Measurements from ENCODE around the gene ZFX. TPM values are rescaled to one million over a fixed set of nuclear protein-coding genes. Genes with fewer than 3 reads are reported as not detected.

ZFX gene
- total RNA-seq, 6 experiments from 2014 or later = 28.1 to 34.0 (median 32.9) TPM

DNA sequence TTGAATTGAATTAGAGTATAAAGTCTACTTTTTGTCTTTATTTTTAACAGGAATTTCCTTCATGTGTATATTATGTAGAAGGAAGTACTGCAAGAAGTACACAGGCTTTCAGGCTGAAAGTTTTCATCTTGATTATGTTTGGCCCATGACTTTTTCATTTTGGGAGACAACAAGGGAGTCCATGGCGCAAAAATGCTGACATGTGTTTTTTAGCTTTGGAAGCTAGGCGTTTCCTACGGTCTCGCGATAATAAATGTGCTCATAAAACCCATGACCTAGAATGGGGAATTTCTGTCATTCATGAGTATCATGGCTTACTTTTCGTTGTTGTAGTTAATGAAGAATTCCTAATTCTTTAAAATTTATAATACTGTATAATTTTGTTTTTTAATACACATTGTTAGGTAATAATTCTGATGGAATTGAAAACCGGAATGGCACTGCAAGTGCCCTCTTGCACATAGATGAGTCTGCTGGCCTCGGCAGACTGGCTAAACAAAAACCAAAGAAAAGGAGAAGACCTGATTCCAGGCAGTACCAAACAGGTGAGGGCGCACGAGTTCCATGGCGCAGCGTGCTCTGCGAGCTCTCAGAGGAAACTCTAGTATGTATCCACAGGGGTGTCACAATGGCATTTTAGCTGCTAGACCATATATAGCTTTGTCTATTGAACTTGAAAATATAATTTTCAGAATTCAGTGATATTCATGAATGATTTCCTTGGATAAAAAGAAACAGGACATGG is 59.1 kb downstream of the ZFX start:
- Mint-ChIP-seq H3K4me3 (no peak overlapping the region), H3K9me3 (no peaks in the 10 kb centered on the region), H3K4me1 (ENCODE audit: low read depth) (peaks cover 27% of the 10 kb centered on the region), H3K27ac (no peak overlapping the region), H3K36me3 (ENCODE audit: low read depth) (peaks cover 14% of the 10 kb centered on the region), H3K27me3 (ENCODE audit: insufficient read depth) (no peaks in the 10 kb centered on the region; the same call in 1 of the 2 replicates)
- TF ChIP-seq, protein P1, sequence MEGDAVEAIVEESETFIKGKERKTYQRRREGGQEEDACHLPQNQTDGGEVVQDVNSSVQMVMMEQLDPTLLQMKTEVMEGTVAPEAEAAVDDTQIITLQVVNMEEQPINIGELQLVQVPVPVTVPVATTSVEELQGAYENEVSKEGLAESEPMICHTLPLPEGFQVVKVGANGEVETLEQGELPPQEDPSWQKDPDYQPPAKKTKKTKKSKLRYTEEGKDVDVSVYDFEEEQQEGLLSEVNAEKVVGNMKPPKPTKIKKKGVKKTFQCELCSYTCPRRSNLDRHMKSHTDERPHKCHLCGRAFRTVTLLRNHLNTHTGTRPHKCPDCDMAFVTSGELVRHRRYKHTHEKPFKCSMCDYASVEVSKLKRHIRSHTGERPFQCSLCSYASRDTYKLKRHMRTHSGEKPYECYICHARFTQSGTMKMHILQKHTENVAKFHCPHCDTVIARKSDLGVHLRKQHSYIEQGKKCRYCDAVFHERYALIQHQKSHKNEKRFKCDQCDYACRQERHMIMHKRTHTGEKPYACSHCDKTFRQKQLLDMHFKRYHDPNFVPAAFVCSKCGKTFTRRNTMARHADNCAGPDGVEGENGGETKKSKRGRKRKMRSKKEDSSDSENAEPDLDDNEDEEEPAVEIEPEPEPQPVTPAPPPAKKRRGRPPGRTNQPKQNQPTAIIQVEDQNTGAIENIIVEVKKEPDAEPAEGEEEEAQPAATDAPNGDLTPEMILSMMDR (IDR thresholded peaks at IDR 0.05) = no peak
- DNase-seq = no peak

DNA sequence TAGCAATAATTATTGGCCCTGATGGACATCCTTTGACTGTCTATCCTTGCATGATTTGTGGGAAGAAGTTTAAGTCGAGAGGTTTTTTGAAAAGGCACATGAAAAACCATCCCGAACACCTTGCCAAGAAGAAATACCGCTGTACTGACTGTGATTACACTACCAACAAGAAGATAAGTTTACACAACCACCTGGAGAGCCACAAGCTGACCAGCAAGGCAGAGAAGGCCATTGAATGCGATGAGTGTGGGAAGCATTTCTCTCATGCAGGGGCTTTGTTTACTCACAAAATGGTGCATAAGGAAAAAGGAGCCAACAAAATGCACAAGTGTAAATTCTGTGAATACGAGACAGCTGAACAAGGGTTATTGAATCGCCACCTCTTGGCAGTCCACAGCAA is 60.7 kb downstream of the ZFX start:
- Mint-ChIP-seq H3K4me1 (ENCODE audit: low read depth) (peaks cover 12% of the 10 kb centered on the region), H3K36me3 (ENCODE audit: low read depth) (peaks cover 17% of the 10 kb centered on the region), H3K9me3 (no peaks in the 10 kb centered on the region), H3K4me3 (no peak overlapping the region), H3K27ac (no peak overlapping the region), H3K27me3 (ENCODE audit: insufficient read depth) (no peaks in the 10 kb centered on the region; the same call in 1 of the 2 replicates)
- DNase-seq = no peak
- TF ChIP-seq, protein P1 (IDR thresholded peaks at IDR 0.05) = no peak

DNA sequence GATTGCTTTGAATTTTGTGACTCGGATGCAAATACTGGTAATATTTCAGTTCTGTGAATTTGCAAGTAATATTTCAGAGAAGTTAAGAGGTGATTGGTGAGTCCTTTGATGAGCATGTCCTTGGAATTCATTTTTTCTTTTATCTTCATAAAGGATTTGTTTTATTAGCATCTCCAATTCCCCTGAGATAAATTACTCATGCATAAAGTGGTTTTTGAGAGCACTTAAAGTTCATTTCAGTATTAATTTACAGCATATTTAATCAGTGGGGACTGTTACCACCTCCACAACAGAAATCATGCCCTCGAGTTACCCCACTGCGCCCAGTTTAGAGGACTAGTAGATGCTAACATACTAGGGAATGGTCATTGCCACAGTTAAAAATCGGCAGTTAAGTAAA is 65.0 kb downstream of the ZFX start:
- TF ChIP-seq, protein P1 (IDR thresholded peaks at IDR 0.05) = no peak
- Mint-ChIP-seq H3K4me3 (no peak overlapping the region), H3K36me3 (ENCODE audit: low read depth) (peaks cover 11% of the 10 kb centered on the region; the same call in 1 of the 2 replicates), H3K27ac (no peak overlapping the region), H3K9me3 (no peaks in the 10 kb centered on the region), H3K27me3 (ENCODE audit: insufficient read depth) (peaks cover 5% of the 10 kb centered on the region), H3K4me1 (ENCODE audit: low read depth) (no peaks in the 10 kb centered on the region)
- no peak for DNase-seq

DNA sequence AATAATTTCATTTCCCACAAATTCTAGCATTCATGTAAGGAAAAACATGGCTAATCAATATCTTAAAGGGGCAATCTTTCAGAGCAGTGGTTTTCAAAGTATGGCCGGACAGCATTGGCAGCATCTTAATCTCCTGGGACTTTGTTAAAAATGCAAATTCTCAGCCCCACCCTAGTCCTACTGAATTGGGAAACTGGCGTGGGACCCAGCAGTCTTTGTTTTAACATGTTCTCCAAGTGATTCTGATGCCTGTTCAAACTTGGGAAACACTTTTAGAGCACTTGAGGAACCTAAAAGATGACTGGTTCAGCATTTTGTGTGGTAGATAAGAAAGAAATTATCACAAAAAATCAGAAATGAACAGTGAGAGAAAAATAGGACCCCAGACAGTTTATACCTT is 65.7 kb downstream of the ZFX start:
- TF ChIP-seq, protein P1 (IDR thresholded peaks at IDR 0.05) = no peak
- Mint-ChIP-seq H3K27me3 (ENCODE audit: insufficient read depth) (peaks cover 5% of the 10 kb centered on the region), H3K9me3 (no peaks in the 10 kb centered on the region), H3K36me3 (ENCODE audit: low read depth) (peaks cover 11% of the 10 kb centered on the region; the same call in 1 of the 2 replicates), H3K27ac (no peak overlapping the region), H3K4me1 (ENCODE audit: low read depth) (no peaks in the 10 kb centered on the region), H3K4me3 (no peak overlapping the region)
- DNase-seq = no peak

DNA sequence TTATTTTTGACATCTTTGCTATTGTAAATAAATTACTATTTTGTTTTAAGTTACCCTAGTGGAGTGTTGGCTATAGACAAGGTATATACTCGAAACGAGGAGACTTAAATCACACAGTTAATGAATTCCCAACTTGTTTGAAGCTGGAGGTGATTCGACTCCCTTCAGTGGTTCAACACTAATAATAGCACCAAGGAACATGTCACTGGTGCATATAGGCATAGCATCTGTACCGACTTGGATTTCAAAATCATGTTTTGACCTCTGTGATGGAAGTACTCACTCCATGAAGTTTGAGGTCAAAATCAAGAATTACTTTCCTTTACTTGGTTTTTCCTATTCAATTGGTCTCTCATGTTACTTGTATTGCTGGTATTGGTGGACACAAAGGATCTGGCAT is 66.5 kb downstream of the ZFX start:
- H3K27ac Mint-ChIP-seq = no peak overlapping the region

More for the DNA sequence above, 66.5 kb downstream of the ZFX start:
- peaks cover 7% of the 10 kb centered on the region; the same call in 1 of the 2 replicates for H3K36me3 Mint-ChIP-seq (ENCODE audit: low read depth)
- H3K27me3 Mint-ChIP-seq (ENCODE audit: insufficient read depth) = peaks cover 5% of the 10 kb centered on the region
- no peaks in the 10 kb centered on the region for H3K9me3 Mint-ChIP-seq
- DNase-seq = no peak
- H3K4me1 Mint-ChIP-seq (ENCODE audit: low read depth) = no peaks in the 10 kb centered on the region
- TF ChIP-seq, protein P1 (IDR thresholded peaks at IDR 0.05) = no peak
- no peak overlapping the region for H3K4me3 Mint-ChIP-seq
